HepG2 (cell line): ENCODE results near the gene NFIC. TPM values are rescaled to one million over a fixed set of nuclear protein-coding genes. Genes with fewer than 3 reads are reported as not detected.
A peak's percentile ranks its signal among the peaks of the same experiment; 100 is the strongest.

Experiments used
- GABPB1 ChIP-seq: IDR thresholded peaks from 2 replicates; pipeline ENCODE4 v1.6.1; 2016; ENCODE audit warnings: mild to moderate bottlenecking, missing genetic modification reagents, moderate library complexity, missing compliant biosample characterization
- PCBP1 ChIP-seq: fragments of 200-400 bp; formaldehyde crosslinking; IDR thresholded peaks from 2 replicates; pipeline ENCODE4 v1.6.1; 2017; ENCODE audit warnings: mild to moderate bottlenecking, low read depth, low read length, borderline replicate concordance
- RAD21 ChIP-seq: fragments of 450-650 bp; formaldehyde crosslinking; IDR thresholded peaks from 2 replicates; pipeline ENCODE4 v1.5.0; 2020; ENCODE audit warnings: mild to moderate bottlenecking
- ZFX ChIP-seq: sonication (generic); formaldehyde crosslinking; IDR thresholded peaks from 2 replicates; pipeline ENCODE4 v1.4.0; 2020; ENCODE audit warnings: mild to moderate bottlenecking, low read depth, missing genetic modification reagents, moderate library complexity
- ZFY ChIP-seq: sonication (generic); formaldehyde crosslinking; IDR thresholded peaks from 2 replicates; pipeline ENCODE4 v1.4.0; 2020; ENCODE audit warnings: missing genetic modification reagents
- ZNF33B ChIP-seq: sonication (generic); formaldehyde crosslinking; IDR thresholded peaks from 2 replicates; pipeline ENCODE4 v1.5.1; 2020; ENCODE audit warnings: mild to moderate bottlenecking, missing genetic modification reagents
- ZNF430 ChIP-seq: sonication (generic); formaldehyde crosslinking; IDR thresholded peaks from 2 replicates; pipeline ENCODE4 v1.9.0; 2021; ENCODE audit warnings: mild to moderate bottlenecking, missing genetic modification reagents
- ZNF451 ChIP-seq: sonication (generic); formaldehyde crosslinking; IDR thresholded peaks from 2 replicates; pipeline ENCODE4 v1.5.0; 2020; ENCODE audit warnings: mild to moderate bottlenecking, missing genetic modification reagents
- ZNF709 ChIP-seq: sonication (generic); formaldehyde crosslinking; IDR thresholded peaks from 2 replicates; pipeline ENCODE4 v1.5.0; 2020; ENCODE audit warnings: mild to moderate bottlenecking, missing genetic modification reagents
- ZNF790 ChIP-seq: sonication (generic); formaldehyde crosslinking; IDR thresholded peaks from 2 replicates; pipeline ENCODE4 v1.8.0; 2022; ENCODE audit warnings: missing genetic modification reagents, mild to moderate bottlenecking, borderline replicate concordance
- polyA plus RNA-seq, 8 experiments: library from polyadenylated mRNA; depleted of rRNA in 3 of 8; stranded (reverse) in 7 of 8; unstranded in 1 of 8; fragments of >200 nt; fragmentation: Illumina TruSeq in 4 of 8; extraction: Trizol in 4 of 8; gene quantifications; 2 replicates each; pipeline versions ENCODE4 v1.2.1 to v1.2.3, GENCODE V29; 2011 to 2016; ENCODE audit warnings: low read depth in 4 of 8, missing spikeins in 1 of 8, mixed read lengths in 1 of 8; ENCODE audit not compliant: insufficient read depth in 1 of 8
- total RNA-seq, 5 experiments: library from RNA; depleted of rRNA; stranded (reverse); fragments of >200 nt; fragmentation: Illumina TruSeq; extraction: Trizol; gene quantifications; 2 replicates each; pipeline ENCODE4 v1.2.3, GENCODE V29; 2016; ENCODE audit warnings: low read depth in 1 of 5
- TF ChIP-seq, protein P1 (sequence below): sonication (generic); formaldehyde crosslinking; IDR thresholded peaks from 2 replicates; pipeline ENCODE4 v1.8.0; 2023; ENCODE audit warnings: mild to moderate bottlenecking, missing genetic modification reagents
- TF ChIP-seq, protein P2 (sequence below): sonication (generic); formaldehyde crosslinking; IDR thresholded peaks from 2 replicates; pipeline ENCODE4 v1.4.0; 2020; ENCODE audit warnings: missing genetic modification reagents
- TF ChIP-seq, protein P3 (sequence below): sonication (generic); formaldehyde crosslinking; conservative IDR thresholded peaks from 2 replicates; pipeline ENCODE4 v1.8.0; 2022; ENCODE audit warnings: mild to moderate bottlenecking, moderate library complexity, missing genetic modification reagents
- TF ChIP-seq, protein P4 (sequence below): sonication (generic); formaldehyde crosslinking; IDR thresholded peaks from 2 replicates; pipeline ENCODE4; 2020; ENCODE audit warnings: missing genetic modification reagents, mild to moderate bottlenecking, borderline replicate concordance

NFIC gene
- total and polyA plus RNA-seq, 2 of the 13 experiments (the other 11 are each of a cell fraction or from before 2014, with no cell fraction given): 1.3 to 2.5 TPM

DNA sequence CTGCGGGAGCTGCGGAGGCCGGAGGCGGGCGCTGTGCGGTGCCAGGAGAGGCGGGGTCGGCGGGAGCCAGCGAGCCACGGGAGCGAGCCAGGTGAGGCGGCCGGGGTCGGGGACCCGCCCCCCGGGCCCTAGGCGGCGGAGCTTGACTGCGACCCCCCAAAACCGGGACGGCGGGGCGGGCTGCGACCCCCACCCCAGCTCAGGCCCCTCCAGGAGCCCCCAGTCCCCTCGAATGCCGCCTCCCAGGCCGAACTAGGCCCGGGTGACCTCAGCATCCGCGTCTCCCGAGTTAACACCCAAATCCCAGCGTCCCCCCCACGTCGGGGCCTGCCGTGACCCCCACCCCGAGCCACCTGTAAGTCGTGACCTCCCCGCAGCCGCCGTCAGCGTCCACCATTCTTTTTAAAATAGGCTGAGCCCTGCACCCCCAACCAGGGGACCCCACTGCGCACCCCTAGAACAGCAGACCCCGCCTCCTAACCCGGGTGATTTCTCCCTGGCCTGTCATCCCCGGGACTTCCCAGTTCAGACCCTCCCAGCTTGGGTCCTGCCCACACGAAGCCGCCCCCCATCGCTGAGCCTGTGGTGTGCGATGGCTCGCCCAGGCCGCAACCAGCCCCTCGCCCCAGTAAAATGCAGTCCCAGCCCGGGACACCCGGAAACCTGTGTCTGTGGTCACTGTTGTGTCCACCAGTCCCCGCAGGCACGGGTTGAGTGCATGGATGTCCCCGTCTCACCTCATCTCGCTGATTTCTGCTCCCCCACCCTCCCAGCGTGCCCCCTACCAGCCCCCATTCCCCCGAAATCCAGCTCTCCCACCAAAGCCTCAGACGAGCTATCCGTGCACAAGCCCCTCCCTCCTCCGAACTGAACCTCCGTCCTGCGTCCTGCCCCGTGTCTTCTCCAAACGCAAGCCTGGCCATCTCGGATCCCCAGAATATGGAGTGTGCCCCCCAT, 140.3 kb downstream of the NFIC start (continued):
- TF ChIP-seq ZFX (CRISPR knock-in tag) (0 out of 2 replicates have a peak, but pooled peaks have one; percentile 18), ZNF33B (CRISPR knock-in tag) (no peak), GABPB1 (CRISPR knock-in tag) (0 out of 2 replicates have a peak, but pooled peaks have one; percentile 28), PCBP1 (0 out of 2 replicates have a peak, but pooled peaks have one; percentile 70), ZNF451 (CRISPR knock-in tag) (0 out of 2 replicates have a peak, but pooled peaks have one; percentile 10), RAD21 (CRISPR knock-in tag) (0 out of 2 replicates have a peak, but pooled peaks have one; percentile 11), ZNF430 (CRISPR knock-in tag) (no peak), ZNF709 (CRISPR knock-in tag) (peak; percentile 20; the same call in 1 of the 2 replicates), ZFY (CRISPR knock-in tag) (peak; percentile 76; the same call in 1 of the 2 replicates), ZNF790 (CRISPR knock-in tag) (peak; percentile 63; the same call in 1 of the 2 replicates)
- TF ChIP-seq, protein P1, sequence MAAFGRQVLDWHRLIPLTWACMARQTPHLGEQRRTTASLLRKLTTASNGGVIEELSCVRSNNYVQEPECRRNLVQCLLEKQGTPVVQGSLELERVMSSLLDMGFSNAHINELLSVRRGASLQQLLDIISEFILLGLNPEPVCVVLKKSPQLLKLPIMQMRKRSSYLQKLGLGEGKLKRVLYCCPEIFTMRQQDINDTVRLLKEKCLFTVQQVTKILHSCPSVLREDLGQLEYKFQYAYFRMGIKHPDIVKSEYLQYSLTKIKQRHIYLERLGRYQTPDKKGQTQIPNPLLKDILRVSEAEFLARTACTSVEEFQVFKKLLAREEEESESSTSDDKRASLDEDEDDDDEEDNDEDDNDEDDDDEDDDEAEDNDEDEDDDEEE (CRISPR knock-in tag): 0 out of 2 replicates have a peak, but pooled peaks have one; percentile 12
- TF ChIP-seq, protein P2, sequence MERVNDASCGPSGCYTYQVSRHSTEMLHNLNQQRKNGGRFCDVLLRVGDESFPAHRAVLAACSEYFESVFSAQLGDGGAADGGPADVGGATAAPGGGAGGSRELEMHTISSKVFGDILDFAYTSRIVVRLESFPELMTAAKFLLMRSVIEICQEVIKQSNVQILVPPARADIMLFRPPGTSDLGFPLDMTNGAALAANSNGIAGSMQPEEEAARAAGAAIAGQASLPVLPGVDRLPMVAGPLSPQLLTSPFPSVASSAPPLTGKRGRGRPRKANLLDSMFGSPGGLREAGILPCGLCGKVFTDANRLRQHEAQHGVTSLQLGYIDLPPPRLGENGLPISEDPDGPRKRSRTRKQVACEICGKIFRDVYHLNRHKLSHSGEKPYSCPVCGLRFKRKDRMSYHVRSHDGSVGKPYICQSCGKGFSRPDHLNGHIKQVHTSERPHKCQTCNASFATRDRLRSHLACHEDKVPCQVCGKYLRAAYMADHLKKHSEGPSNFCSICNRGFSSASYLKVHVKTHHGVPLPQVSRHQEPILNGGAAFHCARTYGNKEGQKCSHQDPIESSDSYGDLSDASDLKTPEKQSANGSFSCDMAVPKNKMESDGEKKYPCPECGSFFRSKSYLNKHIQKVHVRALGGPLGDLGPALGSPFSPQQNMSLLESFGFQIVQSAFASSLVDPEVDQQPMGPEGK: no peak
- TF ChIP-seq, protein P3, sequence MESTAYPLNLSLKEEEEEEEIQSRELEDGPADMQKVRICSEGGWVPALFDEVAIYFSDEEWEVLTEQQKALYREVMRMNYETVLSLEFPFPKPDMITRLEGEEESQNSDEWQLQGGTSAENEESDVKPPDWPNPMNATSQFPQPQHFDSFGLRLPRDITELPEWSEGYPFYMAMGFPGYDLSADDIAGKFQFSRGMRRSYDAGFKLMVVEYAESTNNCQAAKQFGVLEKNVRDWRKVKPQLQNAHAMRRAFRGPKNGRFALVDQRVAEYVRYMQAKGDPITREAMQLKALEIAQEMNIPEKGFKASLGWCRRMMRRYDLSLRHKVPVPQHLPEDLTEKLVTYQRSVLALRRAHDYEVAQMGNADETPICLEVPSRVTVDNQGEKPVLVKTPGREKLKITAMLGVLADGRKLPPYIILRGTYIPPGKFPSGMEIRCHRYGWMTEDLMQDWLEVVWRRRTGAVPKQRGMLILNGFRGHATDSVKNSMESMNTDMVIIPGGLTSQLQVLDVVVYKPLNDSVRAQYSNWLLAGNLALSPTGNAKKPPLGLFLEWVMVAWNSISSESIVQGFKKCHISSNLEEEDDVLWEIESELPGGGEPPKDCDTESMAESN: peak; percentile 6; the same call in 1 of the 2 replicates
- TF ChIP-seq, protein P4, sequence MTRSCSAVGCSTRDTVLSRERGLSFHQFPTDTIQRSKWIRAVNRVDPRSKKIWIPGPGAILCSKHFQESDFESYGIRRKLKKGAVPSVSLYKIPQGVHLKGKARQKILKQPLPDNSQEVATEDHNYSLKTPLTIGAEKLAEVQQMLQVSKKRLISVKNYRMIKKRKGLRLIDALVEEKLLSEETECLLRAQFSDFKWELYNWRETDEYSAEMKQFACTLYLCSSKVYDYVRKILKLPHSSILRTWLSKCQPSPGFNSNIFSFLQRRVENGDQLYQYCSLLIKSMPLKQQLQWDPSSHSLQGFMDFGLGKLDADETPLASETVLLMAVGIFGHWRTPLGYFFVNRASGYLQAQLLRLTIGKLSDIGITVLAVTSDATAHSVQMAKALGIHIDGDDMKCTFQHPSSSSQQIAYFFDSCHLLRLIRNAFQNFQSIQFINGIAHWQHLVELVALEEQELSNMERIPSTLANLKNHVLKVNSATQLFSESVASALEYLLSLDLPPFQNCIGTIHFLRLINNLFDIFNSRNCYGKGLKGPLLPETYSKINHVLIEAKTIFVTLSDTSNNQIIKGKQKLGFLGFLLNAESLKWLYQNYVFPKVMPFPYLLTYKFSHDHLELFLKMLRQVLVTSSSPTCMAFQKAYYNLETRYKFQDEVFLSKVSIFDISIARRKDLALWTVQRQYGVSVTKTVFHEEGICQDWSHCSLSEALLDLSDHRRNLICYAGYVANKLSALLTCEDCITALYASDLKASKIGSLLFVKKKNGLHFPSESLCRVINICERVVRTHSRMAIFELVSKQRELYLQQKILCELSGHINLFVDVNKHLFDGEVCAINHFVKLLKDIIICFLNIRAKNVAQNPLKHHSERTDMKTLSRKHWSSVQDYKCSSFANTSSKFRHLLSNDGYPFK: no peak
